SK-N-SH treated with all-trans-retinoic acid at 6 μM for 48 hours (cell line): ENCODE data around the gene FBXL17.

Source experiments
- ATAC-seq: fragments of 200-7000 bp; cut with Tn5 transposase; 3 replicates; pipeline ENCODE4 v1.9.1; 2020; ENCODE audit warnings: mild to moderate bottlenecking, moderate library complexity
- ARNTL ChIP-seq: fragments of 450-650 bp; formaldehyde crosslinking; IDR thresholded peaks from 2 replicates; pipeline ENCODE4 v1.5.0; 2020; ENCODE audit warnings: low read depth, mild to moderate bottlenecking, moderate library complexity, borderline replicate concordance
- CSDC2 ChIP-seq: fragments of 250-450 bp; sonication (Bioruptor Pico); IDR thresholded peaks from 2 replicates; pipeline ENCODE4 v1.5.0; 2020; ENCODE audit warnings: mild to moderate bottlenecking, moderate library complexity
- ESRRG ChIP-seq: fragments of 250-450 bp; sonication (Bioruptor Pico); IDR thresholded peaks from 2 replicates; pipeline ENCODE4 v1.6.1; 2021; ENCODE audit warnings: mild to moderate bottlenecking
- GLIS3 ChIP-seq: fragments of 250-450 bp; sonication (Bioruptor Pico); IDR thresholded peaks from 2 replicates; pipeline ENCODE4 v1.5.0; 2020; ENCODE audit warnings: mild to moderate bottlenecking, moderate library complexity
- ISL1 ChIP-seq: fragments of 250-450 bp; sonication (Bioruptor Pico); IDR thresholded peaks from 2 replicates; pipeline ENCODE4 v2.1.2; 2022; ENCODE audit warnings: mild to moderate bottlenecking, moderate library complexity
- RARB ChIP-seq: fragments of 250-450 bp; sonication (Bioruptor Pico); IDR thresholded peaks from 2 replicates; pipeline ENCODE4 v1.8.0; 2021; ENCODE audit warnings: mild to moderate bottlenecking, moderate library complexity
- SNAI2 ChIP-seq: fragments of 250-450 bp; sonication (Bioruptor Pico); IDR thresholded peaks from 2 replicates; pipeline ENCODE4 v1.5.0; 2020; ENCODE audit warnings: mild to moderate bottlenecking, moderate library complexity
- TCF4 ChIP-seq: fragments of 250-450 bp; sonication (Bioruptor Pico); IDR thresholded peaks from 2 replicates; pipeline ENCODE4 v1.8.0; 2021; ENCODE audit warnings: mild to moderate bottlenecking, moderate library complexity, borderline replicate concordance
- TOX ChIP-seq: fragments of 250-450 bp; sonication (Bioruptor Pico); IDR thresholded peaks from 2 replicates; pipeline ENCODE4 v1.8.0; 2021; ENCODE audit warnings: mild to moderate bottlenecking, moderate library complexity, borderline replicate concordance
- ZC3H10 ChIP-seq: fragments of 250-450 bp; sonication (Bioruptor Pico); IDR thresholded peaks from 2 replicates; pipeline ENCODE4 v1.5.1; 2021; ENCODE audit warnings: mild to moderate bottlenecking, moderate library complexity
- ZFP3 ChIP-seq: fragments of 250-450 bp; sonication (Bioruptor Pico); IDR thresholded peaks from 2 replicates; pipeline ENCODE4 v1.5.0; 2020; ENCODE audit warnings: mild to moderate bottlenecking, moderate library complexity
- ZFP30 ChIP-seq: fragments of 450-650 bp; formaldehyde crosslinking; IDR thresholded peaks from 2 replicates; pipeline ENCODE4 v1.5.0; 2022; ENCODE audit warnings: mild to moderate bottlenecking, moderate library complexity
- ZNF565 ChIP-seq: fragments of 450-650 bp; formaldehyde crosslinking; conservative IDR thresholded peaks from 2 replicates; pipeline ENCODE4 v1.5.0; 2020; ENCODE audit warnings: low read depth, mild to moderate bottlenecking, moderate library complexity
- ZNF70 ChIP-seq: fragments of 450-650 bp; formaldehyde crosslinking; IDR thresholded peaks from 2 replicates; pipeline ENCODE4 v1.5.0; 2020; ENCODE audit warnings: mild to moderate bottlenecking, moderate library complexity
- ZNF8 ChIP-seq: fragments of 450-650 bp; formaldehyde crosslinking; IDR thresholded peaks from 2 replicates; pipeline ENCODE4 v1.5.0; 2020; ENCODE audit warnings: mild to moderate bottlenecking, moderate library complexity
- TF ChIP-seq, protein P1 (sequence below): fragments of 250-450 bp; sonication (Bioruptor Pico); IDR thresholded peaks from 2 replicates; pipeline ENCODE4 v1.8.0; 2021; ENCODE audit warnings: low read depth, mild to moderate bottlenecking, moderate library complexity, borderline replicate concordance
- TF ChIP-seq, protein P2 (sequence below): fragments of 250-450 bp; sonication (Bioruptor Pico); IDR thresholded peaks from 2 replicates; pipeline ENCODE4 v1.5.1; 2020; ENCODE audit warnings: low read depth, mild to moderate bottlenecking, moderate library complexity
- TF ChIP-seq, protein P3 (sequence below): fragments of 250-450 bp; sonication (Bioruptor Pico); IDR thresholded peaks from 2 replicates; pipeline ENCODE4 v1.8.0; 2020; ENCODE audit warnings: mild to moderate bottlenecking, moderate library complexity, borderline replicate concordance
- TF ChIP-seq, protein P4 (sequence below): fragments of 250-450 bp; sonication (Bioruptor Pico); IDR thresholded peaks from 2 replicates; pipeline ENCODE4 v1.5.1; 2021; ENCODE audit warnings: mild to moderate bottlenecking, moderate library complexity

The FBXL17 gene

DNA sequence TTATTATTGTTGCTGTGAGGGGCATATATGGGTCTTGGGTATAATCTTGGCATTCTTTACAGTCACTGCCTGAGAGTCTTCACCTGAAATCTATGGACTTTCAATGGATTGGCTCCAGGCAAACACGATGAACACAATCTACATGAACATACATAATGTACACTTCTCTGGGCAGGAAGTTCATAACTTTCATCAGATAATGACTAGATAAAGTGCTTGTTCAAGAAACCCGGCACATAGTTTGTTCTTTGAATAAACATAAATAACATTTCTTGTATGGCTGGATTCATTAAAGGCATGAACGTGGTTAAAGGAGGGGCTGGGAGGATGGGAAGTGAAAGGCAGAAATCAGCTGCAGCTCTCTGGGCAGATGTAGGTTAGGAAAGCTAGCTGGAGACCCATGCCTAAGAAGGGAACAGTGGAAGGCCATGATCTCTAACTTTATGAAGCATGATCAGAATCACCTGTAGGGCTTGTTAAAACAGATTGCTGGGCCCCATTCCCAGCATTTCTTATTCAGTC is 404.3 kb downstream of the FBXL17 start:
- no peak for ATAC-seq

DNA sequence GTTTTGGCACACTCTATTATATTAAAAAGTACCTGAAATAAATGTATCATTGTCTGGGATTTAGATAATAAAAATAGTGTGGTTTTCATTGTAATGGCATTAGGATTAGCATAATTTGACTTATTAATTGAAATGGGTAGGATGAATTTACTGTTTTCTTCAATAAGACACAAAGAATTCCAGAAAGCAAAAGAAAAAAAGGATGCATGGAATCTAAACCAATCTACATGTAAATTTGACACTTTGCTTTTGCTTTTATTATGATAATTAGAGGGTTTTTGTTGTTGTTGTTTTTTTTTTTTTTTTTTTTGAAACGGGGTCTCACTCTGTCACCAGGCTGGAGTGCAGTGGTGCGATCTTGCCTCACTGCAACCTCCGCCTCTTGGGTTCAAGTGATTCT is 406.3 kb downstream of the FBXL17 start:
- no peak for ATAC-seq
- no peak for TF ChIP-seq SNAI2 (CRISPR knock-in tag)
- no peak for TF ChIP-seq ARNTL (CRISPR knock-in tag)
- TF ChIP-seq TCF4 (CRISPR knock-in tag): no peak
- TF ChIP-seq, protein P1, sequence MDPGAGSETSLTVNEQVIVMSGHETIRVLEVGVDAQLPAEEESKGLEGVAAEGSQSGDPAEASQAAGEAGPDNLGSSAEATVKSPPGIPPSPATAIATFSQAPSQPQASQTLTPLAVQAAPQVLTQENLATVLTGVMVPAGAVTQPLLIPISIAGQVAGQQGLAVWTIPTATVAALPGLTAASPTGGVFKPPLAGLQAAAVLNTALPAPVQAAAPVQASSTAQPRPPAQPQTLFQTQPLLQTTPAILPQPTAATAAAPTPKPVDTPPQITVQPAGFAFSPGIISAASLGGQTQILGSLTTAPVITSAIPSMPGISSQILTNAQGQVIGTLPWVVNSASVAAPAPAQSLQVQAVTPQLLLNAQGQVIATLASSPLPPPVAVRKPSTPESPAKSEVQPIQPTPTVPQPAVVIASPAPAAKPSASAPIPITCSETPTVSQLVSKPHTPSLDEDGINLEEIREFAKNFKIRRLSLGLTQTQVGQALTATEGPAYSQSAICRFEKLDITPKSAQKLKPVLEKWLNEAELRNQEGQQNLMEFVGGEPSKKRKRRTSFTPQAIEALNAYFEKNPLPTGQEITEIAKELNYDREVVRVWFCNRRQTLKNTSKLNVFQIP (CRISPR knock-in tag): no peak
- TF ChIP-seq ZFP30 (CRISPR knock-in tag): no peak
- TF ChIP-seq, all 23 proteins: peak for 0

More for the DNA sequence above, 404.3 kb downstream of the FBXL17 start:
- no peak for TF ChIP-seq ZFP3 (CRISPR knock-in tag)
- no peak for TF ChIP-seq ZNF565
- TF ChIP-seq ZNF8 (CRISPR knock-in tag): no peak
- no peak for TF ChIP-seq ESRRG (CRISPR knock-in tag)
- TF ChIP-seq TCF4 (CRISPR knock-in tag): no peak
- TF ChIP-seq, all 23 proteins: peak for 0

DNA sequence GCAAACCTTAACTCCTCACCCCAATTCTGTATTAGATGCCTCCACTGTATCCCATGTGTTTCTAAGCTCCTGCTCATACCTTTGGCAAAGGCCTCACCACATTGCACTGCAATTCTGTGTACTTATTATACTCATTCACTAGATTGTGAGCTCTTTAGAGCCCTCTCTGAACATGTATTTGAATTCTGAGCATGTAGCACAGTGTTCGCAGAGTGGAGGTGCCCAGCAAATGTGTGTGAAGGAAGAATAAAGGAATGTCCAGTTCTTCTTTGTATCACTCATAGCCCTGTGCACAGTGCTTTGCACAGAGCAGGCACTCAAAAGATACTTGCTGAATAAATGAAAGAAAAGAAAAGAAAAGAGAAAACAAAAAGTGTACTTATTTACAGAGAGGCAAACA is 410.1 kb downstream of the FBXL17 start:
- TF ChIP-seq GLIS3 (CRISPR knock-in tag) (no peak), ZNF70 (CRISPR knock-in tag) (no peak)
- ATAC-seq: no peak

DNA sequence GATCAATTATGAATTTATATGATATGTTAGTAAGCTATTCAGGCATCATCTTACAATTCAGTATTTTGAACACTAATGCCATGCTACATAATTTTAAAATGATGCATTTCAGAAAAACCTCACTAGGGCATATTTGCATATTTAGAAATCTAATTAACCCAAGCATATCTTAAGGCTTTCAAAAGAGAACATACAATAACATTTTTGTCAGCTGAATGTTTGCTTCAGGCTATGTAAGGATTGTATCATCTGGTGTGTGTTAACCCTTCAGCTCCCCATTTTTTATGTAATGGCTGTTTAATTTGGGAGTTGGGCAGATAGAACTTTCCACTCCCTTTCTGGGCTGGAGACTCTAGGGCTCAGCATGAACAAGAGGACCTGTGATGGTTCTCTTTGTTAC is 412.1 kb downstream of the FBXL17 start:
- no peak for TF ChIP-seq ISL1 (CRISPR knock-in tag)
- no peak for TF ChIP-seq TOX (CRISPR knock-in tag)
- no peak for TF ChIP-seq ZNF8 (CRISPR knock-in tag)
- no peak for TF ChIP-seq ZC3H10
- TF ChIP-seq ESRRG (CRISPR knock-in tag): no peak
- TF ChIP-seq, protein P1 (CRISPR knock-in tag): no peak
- no peak; the same call in 2 of the 3 replicates for ATAC-seq

DNA sequence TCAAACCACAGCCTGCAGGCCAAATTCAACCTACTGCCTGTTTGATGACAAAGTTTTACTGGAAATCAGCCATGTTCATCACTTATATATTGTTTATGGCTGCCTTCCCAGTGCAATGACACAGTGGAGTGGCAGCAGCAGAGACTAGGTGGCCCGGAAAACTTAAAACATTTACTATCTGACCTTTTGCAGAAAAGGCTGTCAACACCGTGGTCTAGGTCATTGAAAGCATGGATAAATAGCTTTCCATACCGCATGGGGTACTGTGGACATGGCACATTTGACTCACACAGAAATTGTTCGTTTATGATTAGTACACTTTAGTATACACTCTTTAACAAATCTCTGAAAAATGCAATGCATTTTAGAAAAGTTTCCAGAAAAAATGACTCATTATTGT is 412.9 kb downstream of the FBXL17 start:
- no peak for TF ChIP-seq RARB (CRISPR knock-in tag)
- TF ChIP-seq ESRRG (CRISPR knock-in tag): no peak
- no peak for TF ChIP-seq TOX (CRISPR knock-in tag)
- no peak for TF ChIP-seq ZFP30 (CRISPR knock-in tag)
- TF ChIP-seq, protein P2, sequence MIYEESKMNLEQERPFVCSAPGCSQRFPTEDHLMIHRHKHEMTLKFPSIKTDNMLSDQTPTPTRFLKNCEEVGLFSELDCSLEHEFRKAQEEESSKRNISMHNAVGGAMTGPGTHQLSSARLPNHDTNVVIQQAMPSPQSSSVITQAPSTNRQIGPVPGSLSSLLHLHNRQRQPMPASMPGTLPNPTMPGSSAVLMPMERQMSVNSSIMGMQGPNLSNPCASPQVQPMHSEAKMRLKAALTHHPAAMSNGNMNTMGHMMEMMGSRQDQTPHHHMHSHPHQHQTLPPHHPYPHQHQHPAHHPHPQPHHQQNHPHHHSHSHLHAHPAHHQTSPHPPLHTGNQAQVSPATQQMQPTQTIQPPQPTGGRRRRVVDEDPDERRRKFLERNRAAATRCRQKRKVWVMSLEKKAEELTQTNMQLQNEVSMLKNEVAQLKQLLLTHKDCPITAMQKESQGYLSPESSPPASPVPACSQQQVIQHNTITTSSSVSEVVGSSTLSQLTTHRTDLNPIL: no peak
- TF ChIP-seq ZC3H10: no peak
- ATAC-seq: peak; percentile 70

DNA sequence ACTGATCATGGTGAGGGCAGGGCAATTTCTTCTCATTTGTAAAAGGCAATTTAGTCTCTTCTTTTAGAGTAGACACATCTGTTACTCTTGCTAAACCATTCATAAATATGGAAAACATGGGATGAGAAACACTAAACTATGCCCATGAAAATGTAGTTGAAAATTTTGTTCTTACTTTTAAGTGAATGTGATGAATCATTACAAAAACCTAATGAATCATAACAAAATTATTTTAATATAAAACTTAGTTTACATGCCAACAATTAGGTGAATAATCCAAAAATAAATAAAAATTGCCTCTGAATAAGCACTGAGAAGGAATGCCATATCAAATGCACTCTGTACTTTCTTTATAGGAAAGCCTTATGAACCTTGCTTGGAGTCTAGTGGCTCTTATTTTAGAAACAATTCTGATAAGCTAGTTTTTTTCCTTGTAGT is 413.5 kb downstream of the FBXL17 start:
- peak; percentile 66 for ATAC-seq

More for the DNA sequence above, 413.5 kb downstream of the FBXL17 start:
- TF ChIP-seq, protein P3, sequence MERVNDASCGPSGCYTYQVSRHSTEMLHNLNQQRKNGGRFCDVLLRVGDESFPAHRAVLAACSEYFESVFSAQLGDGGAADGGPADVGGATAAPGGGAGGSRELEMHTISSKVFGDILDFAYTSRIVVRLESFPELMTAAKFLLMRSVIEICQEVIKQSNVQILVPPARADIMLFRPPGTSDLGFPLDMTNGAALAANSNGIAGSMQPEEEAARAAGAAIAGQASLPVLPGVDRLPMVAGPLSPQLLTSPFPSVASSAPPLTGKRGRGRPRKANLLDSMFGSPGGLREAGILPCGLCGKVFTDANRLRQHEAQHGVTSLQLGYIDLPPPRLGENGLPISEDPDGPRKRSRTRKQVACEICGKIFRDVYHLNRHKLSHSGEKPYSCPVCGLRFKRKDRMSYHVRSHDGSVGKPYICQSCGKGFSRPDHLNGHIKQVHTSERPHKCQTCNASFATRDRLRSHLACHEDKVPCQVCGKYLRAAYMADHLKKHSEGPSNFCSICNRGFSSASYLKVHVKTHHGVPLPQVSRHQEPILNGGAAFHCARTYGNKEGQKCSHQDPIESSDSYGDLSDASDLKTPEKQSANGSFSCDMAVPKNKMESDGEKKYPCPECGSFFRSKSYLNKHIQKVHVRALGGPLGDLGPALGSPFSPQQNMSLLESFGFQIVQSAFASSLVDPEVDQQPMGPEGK (CRISPR knock-in tag): no peak
- no peak for TF ChIP-seq ZNF70 (CRISPR knock-in tag)
- no peak for TF ChIP-seq CSDC2
- TF ChIP-seq ESRRG (CRISPR knock-in tag): no peak
- TF ChIP-seq ARNTL (CRISPR knock-in tag): no peak
- TF ChIP-seq, protein P4, sequence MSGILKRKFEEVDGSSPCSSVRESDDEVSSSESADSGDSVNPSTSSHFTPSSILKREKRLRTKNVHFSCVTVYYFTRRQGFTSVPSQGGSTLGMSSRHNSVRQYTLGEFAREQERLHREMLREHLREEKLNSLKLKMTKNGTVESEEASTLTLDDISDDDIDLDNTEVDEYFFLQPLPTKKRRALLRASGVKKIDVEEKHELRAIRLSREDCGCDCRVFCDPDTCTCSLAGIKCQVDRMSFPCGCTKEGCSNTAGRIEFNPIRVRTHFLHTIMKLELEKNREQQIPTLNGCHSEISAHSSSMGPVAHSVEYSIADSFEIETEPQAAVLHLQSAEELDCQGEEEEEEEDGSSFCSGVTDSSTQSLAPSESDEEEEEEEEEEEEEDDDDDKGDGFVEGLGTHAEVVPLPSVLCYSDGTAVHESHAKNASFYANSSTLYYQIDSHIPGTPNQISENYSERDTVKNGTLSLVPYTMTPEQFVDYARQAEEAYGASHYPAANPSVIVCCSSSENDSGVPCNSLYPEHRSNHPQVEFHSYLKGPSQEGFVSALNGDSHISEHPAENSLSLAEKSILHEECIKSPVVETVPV (CRISPR knock-in tag): no peak
- no peak for TF ChIP-seq ZNF8 (CRISPR knock-in tag)
- TF ChIP-seq TOX (CRISPR knock-in tag): no peak
- TF ChIP-seq, protein P2: no peak
- TF ChIP-seq ISL1 (CRISPR knock-in tag): no peak
- no peak for TF ChIP-seq GLIS3 (CRISPR knock-in tag)
- TF ChIP-seq, protein P1 (CRISPR knock-in tag): no peak
- TF ChIP-seq RARB (CRISPR knock-in tag): no peak
- TF ChIP-seq, all 23 proteins: peak for 0
